MM.1S (cell line): Measurements from ENCODE around the gene UQCRHL.

Experiments
- DNase-seq: peaks from one replicate; pipeline ENCODE4 v3.0.0-alpha.2; 2015
- H2AFZ ChIP-seq: fragments of 300-600 bp; sonication (generic); 2 replicates; pipeline ENCODE4 v1.6.0; 2016; ENCODE audit warnings: antibody characterized with exemption, low read length
- H3F3A ChIP-seq: fragments of 300-600 bp; sonication (generic); 2 replicates; pipeline ENCODE4 v1.6.1; 2016; ENCODE audit warnings: mild to moderate bottlenecking, antibody characterized with exemption, low read length, moderate library complexity, mixed read lengths; ENCODE audit not compliant: insufficient read depth
- H3K27ac ChIP-seq: fragments of 300-600 bp; sonication (generic); 2 replicates; pipeline ENCODE4 v1.5.1; 2016; ENCODE audit warnings: mild to moderate bottlenecking, low read length
- H3K27me3 ChIP-seq: fragments of 300-600 bp; sonication (generic); replicated peaks from 2 replicates; pipeline ENCODE4 v1.6.0; 2016; ENCODE audit warnings: low read length; ENCODE audit not compliant: insufficient read depth
- H3K36me3 ChIP-seq: fragments of 300-600 bp; sonication (generic); replicated peaks from 2 replicates; pipeline ENCODE4 v1.6.1; 2016; ENCODE audit warnings: mild to moderate bottlenecking, low read length, mixed read lengths; ENCODE audit not compliant: insufficient read depth
- H3K4me1 ChIP-seq: fragments of 300-600 bp; sonication (generic); 2 replicates; pipeline ENCODE4 v1.6.1; 2016; ENCODE audit warnings: low read length, mixed read lengths
- H3K4me2 ChIP-seq: fragments of 300-600 bp; sonication (generic); 2 replicates; pipeline ENCODE4 v1.6.0; 2016; ENCODE audit warnings: low read depth, low read length
- H3K4me3 ChIP-seq: fragments of 300-600 bp; sonication (generic); 2 replicates; pipeline ENCODE4 v1.5.1; 2016; ENCODE audit warnings: low read length, mixed read lengths
- H3K79me2 ChIP-seq: fragments of 300-600 bp; sonication (generic); 2 replicates; pipeline ENCODE4 v1.6.1; 2016; ENCODE audit warnings: mixed run types, low read length, mixed read lengths
- H3K9ac ChIP-seq: fragments of 300-600 bp; sonication (generic); 2 replicates; pipeline ENCODE4 v1.6.1; 2016; ENCODE audit warnings: low read length, mixed read lengths
- H3K9me2 ChIP-seq: fragments of 300-600 bp; sonication (generic); replicated peaks from 2 replicates; pipeline ENCODE4 v1.6.1; 2016; ENCODE audit warnings: mild to moderate bottlenecking, low read length, mixed read lengths; ENCODE audit not compliant: insufficient read depth
- H3K9me3 ChIP-seq: fragments of 300-600 bp; sonication (generic); replicated peaks from 2 replicates; pipeline ENCODE4 v1.6.1; 2016; ENCODE audit warnings: mild to moderate bottlenecking, low read length, mixed read lengths; ENCODE audit not compliant: insufficient read depth
- H4K20me1 ChIP-seq: fragments of 300-600 bp; sonication (generic); 2 replicates; pipeline ENCODE4 v1.6.1; 2016; ENCODE audit warnings: mild to moderate bottlenecking, low read length, moderate library complexity, mixed read lengths; ENCODE audit not compliant: insufficient read depth
- EZH2 ChIP-seq: fragments of 300-600 bp; sonication (generic); optimal IDR thresholded peaks from 2 replicates; pipeline ENCODE3; 2017; ENCODE audit warnings: low read depth, mild to moderate bottlenecking, antibody characterized with exemption, low read length, mixed read lengths
- EZH2phosphoT487 ChIP-seq: fragments of 300-600 bp; sonication (generic); IDR thresholded peaks from 2 replicates; pipeline ENCODE4 v1.6.1; 2018; ENCODE audit warnings: antibody characterized with exemption, low read length
- TF ChIP-seq, protein P1 (sequence below): fragments of 300-600 bp; sonication (generic); IDR thresholded peaks from 2 replicates; pipeline ENCODE4 v1.5.1; 2016; ENCODE audit warnings: antibody characterized with exemption, low read length, mixed read lengths

The UQCRHL gene

DNA sequence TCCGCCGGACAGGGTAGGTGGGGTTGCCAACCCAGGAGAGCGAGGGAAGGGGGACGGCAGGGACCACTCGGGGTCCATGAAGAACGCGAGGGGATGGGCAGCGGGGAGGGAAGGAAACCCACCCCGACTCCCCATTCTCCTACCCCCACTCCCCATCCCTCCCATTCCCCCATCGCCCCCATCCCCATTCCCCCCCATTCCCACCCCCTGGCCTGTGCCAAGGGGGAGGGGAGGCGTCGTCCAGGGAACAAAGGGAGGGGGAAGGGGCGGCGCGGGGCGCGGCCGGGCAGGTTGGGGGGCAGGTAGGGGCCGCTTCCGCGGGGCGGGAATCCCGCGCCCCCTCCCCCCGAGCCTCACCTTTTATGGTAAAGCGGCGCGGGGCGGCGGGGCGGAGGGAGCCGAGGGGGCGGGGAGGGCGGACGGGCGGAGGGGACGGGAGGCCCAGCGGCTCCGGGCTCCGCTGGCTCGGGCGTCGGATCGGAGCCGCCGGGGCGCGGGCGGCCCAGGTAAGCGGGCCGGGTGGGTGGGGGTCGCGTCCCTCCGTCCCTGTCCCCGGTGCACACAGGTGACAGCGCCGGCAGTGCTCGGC is 49.0 kb downstream of the UQCRHL start, which contains the start of gene FBLIM1:
TSS of gene FBLIM1 (plus strand) at position 453 of the 589 bp plus-strand sequence. CDS start 6,189 bp downstream, outside the sequence.
- no peak within 1 kb of the TSS for H3K4me2 ChIP-seq
- H3K4me1 ChIP-seq, result no peaks in the 10 kb centered on the region
- DNase-seq, result no peak
- TF ChIP-seq EZH2 (no peak), EZH2phosphoT487 (no peak)
- TF ChIP-seq, protein P1, sequence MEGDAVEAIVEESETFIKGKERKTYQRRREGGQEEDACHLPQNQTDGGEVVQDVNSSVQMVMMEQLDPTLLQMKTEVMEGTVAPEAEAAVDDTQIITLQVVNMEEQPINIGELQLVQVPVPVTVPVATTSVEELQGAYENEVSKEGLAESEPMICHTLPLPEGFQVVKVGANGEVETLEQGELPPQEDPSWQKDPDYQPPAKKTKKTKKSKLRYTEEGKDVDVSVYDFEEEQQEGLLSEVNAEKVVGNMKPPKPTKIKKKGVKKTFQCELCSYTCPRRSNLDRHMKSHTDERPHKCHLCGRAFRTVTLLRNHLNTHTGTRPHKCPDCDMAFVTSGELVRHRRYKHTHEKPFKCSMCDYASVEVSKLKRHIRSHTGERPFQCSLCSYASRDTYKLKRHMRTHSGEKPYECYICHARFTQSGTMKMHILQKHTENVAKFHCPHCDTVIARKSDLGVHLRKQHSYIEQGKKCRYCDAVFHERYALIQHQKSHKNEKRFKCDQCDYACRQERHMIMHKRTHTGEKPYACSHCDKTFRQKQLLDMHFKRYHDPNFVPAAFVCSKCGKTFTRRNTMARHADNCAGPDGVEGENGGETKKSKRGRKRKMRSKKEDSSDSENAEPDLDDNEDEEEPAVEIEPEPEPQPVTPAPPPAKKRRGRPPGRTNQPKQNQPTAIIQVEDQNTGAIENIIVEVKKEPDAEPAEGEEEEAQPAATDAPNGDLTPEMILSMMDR, result no peak
- H3K9ac ChIP-seq, result no peak within 1 kb of the TSS
- H3K4me3 ChIP-seq, result no peak within 1 kb of the TSS
- H3K36me3 ChIP-seq, result no peaks in the 10 kb centered on the region
- H3K9me2 ChIP-seq, result no peaks in the 10 kb centered on the region
- no peak within 1 kb of the TSS for H3K27ac ChIP-seq
- no peaks in the 10 kb centered on the region for H4K20me1 ChIP-seq
- peaks cover 61% of the 10 kb centered on the region for H3K27me3 ChIP-seq
- no peaks in the 10 kb centered on the region for H3F3A ChIP-seq
- no peaks in the 10 kb centered on the region for H3K79me2 ChIP-seq
- no peak within 1 kb of the TSS for H2AFZ ChIP-seq
- H3K9me3 ChIP-seq, result no peaks in the 10 kb centered on the region

DNA sequence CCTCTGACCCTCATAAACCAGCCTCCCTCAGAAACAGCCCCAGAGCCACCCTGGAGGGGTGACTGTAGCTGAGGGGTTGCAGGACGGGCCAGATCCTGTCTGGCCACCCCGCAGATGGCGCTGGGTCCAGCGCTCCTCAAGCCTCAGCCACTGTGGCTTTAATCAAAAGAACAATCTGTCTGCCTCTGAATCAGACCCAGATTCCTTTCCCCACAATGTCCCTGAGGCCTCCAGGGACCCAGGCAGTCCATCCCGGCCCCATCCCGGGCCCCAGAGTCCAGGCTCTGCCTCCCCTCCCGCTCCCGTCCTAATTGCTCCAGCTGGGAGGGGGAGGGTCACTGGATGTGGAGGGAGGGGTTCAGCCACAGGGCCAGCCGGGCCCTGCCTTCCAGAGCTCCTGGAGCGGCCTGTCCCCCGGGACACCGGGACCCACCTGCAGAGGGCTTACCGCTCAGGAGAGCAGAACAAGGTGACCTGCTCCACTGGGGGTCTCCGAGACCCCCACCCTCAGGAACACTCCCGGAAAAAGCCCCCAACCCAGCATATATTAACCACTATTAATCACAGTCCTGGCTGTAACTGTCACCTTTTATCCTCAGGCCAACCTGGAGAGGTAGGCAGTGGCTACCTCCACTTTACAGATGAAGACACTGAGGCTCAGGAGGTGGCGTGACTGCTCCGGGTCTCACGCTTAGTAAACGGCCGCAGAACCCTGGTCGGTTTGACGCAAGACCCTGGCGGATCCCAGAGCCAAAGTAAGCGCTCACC is 49.7 kb downstream of the UQCRHL start:
- TF ChIP-seq EZH2phosphoT487, result no peak
- TF ChIP-seq EZH2, result no peak
- TF ChIP-seq, protein P1, result no peak
- no peak overlapping the region for H3K4me3 ChIP-seq
- no peak overlapping the region for H2AFZ ChIP-seq
- no peaks in the 10 kb centered on the region for H3F3A ChIP-seq
- H3K9me2 ChIP-seq, result no peaks in the 10 kb centered on the region
- H3K9me3 ChIP-seq, result no peaks in the 10 kb centered on the region
- no peak overlapping the region for H3K9ac ChIP-seq
- H3K36me3 ChIP-seq, result no peaks in the 10 kb centered on the region
- no peaks in the 10 kb centered on the region for H3K79me2 ChIP-seq
- H3K4me1 ChIP-seq, result no peaks in the 10 kb centered on the region
- no peak overlapping the region for H3K4me2 ChIP-seq
- H4K20me1 ChIP-seq, result no peaks in the 10 kb centered on the region
- no peak overlapping the region for H3K27ac ChIP-seq
- no peak for DNase-seq
- H3K27me3 ChIP-seq, result peaks cover 61% of the 10 kb centered on the region
